ENCODE data around the gene DHX15. TPM values are rescaled to one million over a fixed set of nuclear protein-coding genes. Genes with fewer than 3 reads are reported as not detected.

The DHX15 gene
- total and polyA plus RNA-seq, 9 of the 15 experiments (the other 6 are each of a cell fraction or from before 2014, with no cell fraction given): 165 to 287 (median 208) TPM

- TF ChIP-seq, protein P1, sequence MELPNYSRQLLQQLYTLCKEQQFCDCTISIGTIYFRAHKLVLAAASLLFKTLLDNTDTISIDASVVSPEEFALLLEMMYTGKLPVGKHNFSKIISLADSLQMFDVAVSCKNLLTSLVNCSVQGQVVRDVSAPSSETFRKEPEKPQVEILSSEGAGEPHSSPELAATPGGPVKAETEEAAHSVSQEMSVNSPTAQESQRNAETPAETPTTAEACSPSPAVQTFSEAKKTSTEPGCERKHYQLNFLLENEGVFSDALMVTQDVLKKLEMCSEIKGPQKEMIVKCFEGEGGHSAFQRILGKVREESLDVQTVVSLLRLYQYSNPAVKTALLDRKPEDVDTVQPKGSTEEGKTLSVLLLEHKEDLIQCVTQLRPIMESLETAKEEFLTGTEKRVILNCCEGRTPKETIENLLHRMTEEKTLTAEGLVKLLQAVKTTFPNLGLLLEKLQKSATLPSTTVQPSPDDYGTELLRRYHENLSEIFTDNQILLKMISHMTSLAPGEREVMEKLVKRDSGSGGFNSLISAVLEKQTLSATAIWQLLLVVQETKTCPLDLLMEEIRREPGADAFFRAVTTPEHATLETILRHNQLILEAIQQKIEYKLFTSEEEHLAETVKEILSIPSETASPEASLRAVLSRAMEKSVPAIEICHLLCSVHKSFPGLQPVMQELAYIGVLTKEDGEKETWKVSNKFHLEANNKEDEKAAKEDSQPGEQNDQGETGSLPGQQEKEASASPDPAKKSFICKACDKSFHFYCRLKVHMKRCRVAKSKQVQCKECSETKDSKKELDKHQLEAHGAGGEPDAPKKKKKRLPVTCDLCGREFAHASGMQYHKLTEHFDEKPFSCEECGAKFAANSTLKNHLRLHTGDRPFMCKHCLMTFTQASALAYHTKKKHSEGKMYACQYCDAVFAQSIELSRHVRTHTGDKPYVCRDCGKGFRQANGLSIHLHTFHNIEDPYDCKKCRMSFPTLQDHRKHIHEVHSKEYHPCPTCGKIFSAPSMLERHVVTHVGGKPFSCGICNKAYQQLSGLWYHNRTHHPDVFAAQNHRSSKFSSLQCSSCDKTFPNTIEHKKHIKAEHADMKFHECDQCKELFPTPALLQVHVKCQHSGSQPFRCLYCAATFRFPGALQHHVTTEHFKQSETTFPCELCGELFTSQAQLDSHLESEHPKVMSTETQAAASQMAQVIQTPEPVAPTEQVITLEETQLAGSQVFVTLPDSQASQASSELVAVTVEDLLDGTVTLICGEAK (IDR thresholded peaks at IDR 0.05): no peak
- TF ChIP-seq, protein P1 (CRISPR knock-in tag; IDR thresholded peaks at IDR 0.05): no peak
- TF ChIP-seq GABPB1 (CRISPR knock-in tag; IDR thresholded peaks at IDR 0.05) (no peak), ZNF699 (CRISPR knock-in tag; IDR thresholded peaks at IDR 0.05; ENCODE audit: insufficient replicate concordance) (no peak), CREB3L1 (IDR thresholded peaks at IDR 0.05; ENCODE audit: borderline replicate concordance, low read depth) (no peak), NFIC (IDR thresholded peaks at IDR 0.05) (no peak), SUPT5H (IDR thresholded peaks at IDR 0.05) (no peak), TCF7L2 (IDR thresholded peaks at IDR 0.05; ENCODE audit: low read depth, low read length) (no peak), RNF2 (IDR thresholded peaks at IDR 0.05) (no peak), U2AF1 (optimal IDR thresholded peaks at IDR 0.05; ENCODE audit: low read depth, low read length) (no peak), JUND (IDR thresholded peaks at IDR 0.05; ENCODE audit: borderline replicate concordance, low read depth, low read length) (no peak), JUND (tag; IDR thresholded peaks at IDR 0.05; ENCODE audit: borderline replicate concordance, low read depth, low read length) (no peak), CTBP1 (IDR thresholded peaks at IDR 0.05; ENCODE audit: borderline replicate concordance) (no peak), U2AF2 (optimal IDR thresholded peaks at IDR 0.05; ENCODE audit: low read depth, low read length) (no peak), RBM34 (IDR thresholded peaks at IDR 0.05; ENCODE audit: borderline replicate concordance, insufficient read depth, low read length) (no peak)
- TF ChIP-seq, protein P2, sequence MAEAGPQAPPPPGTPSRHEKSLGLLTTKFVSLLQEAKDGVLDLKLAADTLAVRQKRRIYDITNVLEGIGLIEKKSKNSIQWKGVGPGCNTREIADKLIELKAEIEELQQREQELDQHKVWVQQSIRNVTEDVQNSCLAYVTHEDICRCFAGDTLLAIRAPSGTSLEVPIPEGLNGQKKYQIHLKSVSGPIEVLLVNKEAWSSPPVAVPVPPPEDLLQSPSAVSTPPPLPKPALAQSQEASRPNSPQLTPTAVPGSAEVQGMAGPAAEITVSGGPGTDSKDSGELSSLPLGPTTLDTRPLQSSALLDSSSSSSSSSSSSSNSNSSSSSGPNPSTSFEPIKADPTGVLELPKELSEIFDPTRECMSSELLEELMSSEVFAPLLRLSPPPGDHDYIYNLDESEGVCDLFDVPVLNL (CRISPR knock-in tag; IDR thresholded peaks at IDR 0.05; ENCODE audit: low read depth): no peak
Measured at GRCh38 chr4:24529555-24529954, 54.8 kb downstream of the DHX15 start (continued).

Measured in K562 (cell line).